HG03469 (cell line): ENCODE results near the gene TCF4.

Source experiments
- ATAC-seq: cut with Tn5 transposase; IDR thresholded peaks from one replicate; pipeline ENCODE4 v1.9.1; 2021; ENCODE audit warnings: mild to moderate bottlenecking, moderate library complexity, moderate number of reproducible peaks; ENCODE audit not compliant: unreplicated experiment

TCF4 gene

GRCh38 chr18:55398858-55399257 is 189.1 kb downstream of the TCF4 start:
- no peak for ATAC-seq

GRCh38 chr18:55396979-55397378 is 191.0 kb downstream of the TCF4 start:
- no peak for ATAC-seq

GRCh38 chr18:55396267-55396905 is 191.6 kb downstream of the TCF4 start:
- no peak for ATAC-seq

GRCh38 chr18:55395799-55396198 is 192.2 kb downstream of the TCF4 start:
- ATAC-seq, result no peak

- no peak for ATAC-seq
These were observed 197.1 kb downstream of the TCF4 start for GRCh38 chr18:55390898-55391297.

- ATAC-seq, result no peak
These were observed 200.6 kb downstream of the TCF4 start for GRCh38 chr18:55387139-55387984.

- ATAC-seq, result no peak
These were observed 201.4 kb downstream of the TCF4 start for GRCh38 chr18:55386545-55386944.

GRCh38 chr18:55385770-55386169 is 202.2 kb downstream of the TCF4 start:
- no peak for ATAC-seq

- ATAC-seq, result no peak
These were observed 203.3 kb downstream of the TCF4 start for GRCh38 chr18:55384551-55385275.

GRCh38 chr18:55384115-55384514 is 203.9 kb downstream of the TCF4 start:
- ATAC-seq, result no peak

- no peak for ATAC-seq
These were observed 205.7 kb downstream of the TCF4 start for GRCh38 chr18:55382277-55382805.

- ATAC-seq, result no peak
These were observed 206.7 kb downstream of the TCF4 start for GRCh38 chr18:55381277-55381676.

GRCh38 chr18:55380589-55380988 is 207.4 kb downstream of the TCF4 start:
- no peak for ATAC-seq

- peak; percentile 92 for ATAC-seq
These were observed 211.6 kb downstream of the TCF4 start for GRCh38 chr18:55376387-55376786.

GRCh38 chr18:55375930-55376329 is 212.1 kb downstream of the TCF4 start:
- no peak for ATAC-seq

- no peak for ATAC-seq
These were observed 213.3 kb downstream of the TCF4 start for GRCh38 chr18:55374741-55375140.

GRCh38 chr18:55372209-55372608 is 215.8 kb downstream of the TCF4 start:
- ATAC-seq, result no peak

- no peak for ATAC-seq
These were observed 217.1 kb downstream of the TCF4 start for GRCh38 chr18:55370936-55371335.

GRCh38 chr18:55369346-55369745 is 218.6 kb downstream of the TCF4 start:
- no peak for ATAC-seq

- no peak for ATAC-seq
These were observed 222.7 kb downstream of the TCF4 start for GRCh38 chr18:55365342-55365741.

- no peak for ATAC-seq
These were observed 225.7 kb downstream of the TCF4 start for GRCh38 chr18:55362303-55362702.
